NK-92 treated with Interleukin-12 subunit alpha and Interleukin-12 subunit beta, amount 100 ng/mL, for 24 hours (cell line): ENCODE measurements around the gene GALNS.

Experiments
- DNase-seq: peaks from one replicate; lab custom pipeline; 2025; lab: John Stamatoyannopoulos, UW

Gene GALNS

DNA sequence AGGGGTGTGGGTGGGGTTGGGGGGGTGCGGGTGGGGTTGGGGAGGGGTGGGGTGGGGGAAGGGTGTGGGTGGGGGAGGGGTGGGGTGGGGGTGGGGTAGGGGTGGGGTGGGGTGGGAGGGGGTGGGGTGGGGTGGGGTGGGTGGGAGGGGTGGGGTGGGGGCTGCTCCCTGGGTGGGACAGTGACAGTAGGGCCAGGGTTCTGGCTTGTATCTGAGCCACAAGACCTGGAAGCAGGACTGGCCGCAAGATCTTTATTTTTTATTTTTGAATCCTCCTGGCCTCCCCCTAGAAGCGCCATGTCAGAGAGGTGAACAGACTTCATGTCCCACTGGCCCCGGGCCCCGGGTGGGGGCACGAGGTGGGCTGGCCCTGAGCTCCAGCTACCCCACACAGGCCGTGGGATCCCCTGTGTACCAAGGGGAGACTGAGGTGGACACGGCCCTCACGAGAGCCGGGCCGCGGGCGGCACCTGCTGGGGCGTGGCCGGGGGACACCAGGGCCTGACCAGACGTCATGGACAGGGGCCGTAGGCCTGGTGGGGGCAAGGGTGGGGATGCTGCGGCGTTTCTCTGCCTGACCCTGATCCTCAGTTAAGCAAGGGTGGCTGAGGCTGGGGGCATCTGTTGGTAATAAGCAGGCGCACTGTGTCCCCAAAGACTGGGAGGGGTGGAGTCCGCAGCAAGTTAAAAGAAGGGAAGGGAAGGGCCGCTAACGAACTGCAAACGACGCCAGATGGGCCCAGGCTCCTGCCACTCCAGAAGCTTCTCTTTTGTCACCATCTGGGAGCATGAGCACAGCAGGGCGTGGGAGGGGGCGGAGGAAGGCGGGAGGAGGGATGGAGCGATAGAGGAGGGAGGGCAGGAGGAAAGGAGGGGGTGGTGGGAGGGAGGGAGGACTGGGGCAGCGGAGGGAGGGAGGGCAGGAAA is 32.0 kb upstream of the GALNS start:
- no peak for DNase-seq

DNA sequence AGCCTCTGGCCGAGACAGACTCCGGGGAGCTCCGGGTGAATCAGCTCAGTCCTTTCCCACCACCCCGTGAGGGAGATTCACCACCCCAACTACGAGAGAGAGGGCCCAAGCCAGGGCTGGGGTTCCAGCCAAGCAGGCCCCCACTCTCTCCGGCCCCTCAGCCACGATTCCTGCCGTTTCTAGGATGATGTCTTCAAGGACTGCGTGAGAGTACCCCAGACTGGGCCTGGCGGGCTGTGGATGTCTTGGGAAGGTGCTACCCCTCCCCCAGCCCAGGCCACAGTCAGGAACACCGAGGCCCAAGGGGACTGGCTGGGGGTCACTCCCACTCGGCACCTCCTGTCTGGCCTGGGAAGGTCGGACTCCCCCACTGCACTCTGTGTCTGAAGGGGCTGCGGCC is 31.3 kb upstream of the GALNS start:
- no peak for DNase-seq

- no peak for DNase-seq
These were observed 30.2 kb upstream of the GALNS start for GRCh38 chr16:88886845-88887521.

- no peak for DNase-seq
These were observed 29.7 kb upstream of the GALNS start for GRCh38 chr16:88886420-88886844.

- DNase-seq, result no peak
These were observed 29.0 kb upstream of the GALNS start for GRCh38 chr16:88885693-88886280.

DNA sequence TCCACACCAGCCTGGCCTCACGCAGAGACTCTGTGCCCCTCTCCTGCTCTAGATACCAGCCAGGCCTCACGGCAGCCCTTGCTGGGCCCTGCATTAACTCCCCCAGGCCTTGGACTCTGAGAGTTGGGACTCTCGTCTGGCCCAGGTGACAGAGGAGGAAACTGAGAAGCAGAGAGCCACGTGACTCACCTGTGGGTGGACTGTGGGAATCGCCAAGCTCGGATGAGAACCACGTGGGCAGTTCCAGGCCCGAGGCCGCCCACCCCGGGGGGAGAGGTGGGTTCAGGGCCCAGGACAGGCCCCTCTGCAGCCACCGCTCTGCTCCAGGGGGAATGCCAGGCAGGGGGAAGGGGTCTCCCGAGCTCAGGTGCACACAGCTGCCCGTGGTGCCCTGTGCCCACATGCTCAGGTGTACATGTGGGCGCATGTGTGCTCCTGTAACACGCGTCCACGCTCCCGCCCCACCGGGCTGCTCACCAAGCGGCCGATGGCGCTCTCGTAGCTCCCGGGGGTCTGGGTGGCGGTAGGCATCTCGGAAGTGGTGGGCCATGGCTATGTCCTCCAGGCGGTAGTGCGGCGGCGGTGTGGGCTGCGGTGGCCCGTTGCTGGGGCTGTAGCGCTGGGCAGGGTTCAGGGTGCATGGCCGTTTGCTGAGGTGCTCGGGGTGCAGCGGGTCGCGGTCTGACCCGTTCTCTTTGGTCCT is 28.0 kb upstream of the GALNS start:
- no peak for DNase-seq

DNA sequence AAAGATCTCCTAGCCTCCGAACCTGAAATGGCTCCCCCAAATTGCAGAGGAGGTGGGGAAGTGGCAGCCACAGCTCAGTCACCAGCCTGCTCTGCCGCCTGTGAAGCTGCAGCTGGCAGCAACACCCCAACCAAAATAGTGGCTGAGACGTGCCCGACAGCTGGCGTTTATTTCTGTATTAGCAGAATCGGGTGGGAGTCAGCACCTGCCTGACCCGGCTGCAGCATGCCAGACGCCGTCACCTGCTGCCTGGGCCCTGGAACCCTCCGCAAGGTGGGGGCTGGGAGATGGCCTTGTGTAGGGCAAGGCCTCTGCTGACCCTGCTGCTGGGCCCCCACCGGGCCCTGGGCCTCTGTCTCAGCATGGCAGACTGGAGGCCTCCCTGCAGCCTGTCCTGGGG is 27.2 kb upstream of the GALNS start:
- no peak for DNase-seq

- DNase-seq, result no peak
These were observed 26.6 kb upstream of the GALNS start for GRCh38 chr16:88883117-88883895.

DNA sequence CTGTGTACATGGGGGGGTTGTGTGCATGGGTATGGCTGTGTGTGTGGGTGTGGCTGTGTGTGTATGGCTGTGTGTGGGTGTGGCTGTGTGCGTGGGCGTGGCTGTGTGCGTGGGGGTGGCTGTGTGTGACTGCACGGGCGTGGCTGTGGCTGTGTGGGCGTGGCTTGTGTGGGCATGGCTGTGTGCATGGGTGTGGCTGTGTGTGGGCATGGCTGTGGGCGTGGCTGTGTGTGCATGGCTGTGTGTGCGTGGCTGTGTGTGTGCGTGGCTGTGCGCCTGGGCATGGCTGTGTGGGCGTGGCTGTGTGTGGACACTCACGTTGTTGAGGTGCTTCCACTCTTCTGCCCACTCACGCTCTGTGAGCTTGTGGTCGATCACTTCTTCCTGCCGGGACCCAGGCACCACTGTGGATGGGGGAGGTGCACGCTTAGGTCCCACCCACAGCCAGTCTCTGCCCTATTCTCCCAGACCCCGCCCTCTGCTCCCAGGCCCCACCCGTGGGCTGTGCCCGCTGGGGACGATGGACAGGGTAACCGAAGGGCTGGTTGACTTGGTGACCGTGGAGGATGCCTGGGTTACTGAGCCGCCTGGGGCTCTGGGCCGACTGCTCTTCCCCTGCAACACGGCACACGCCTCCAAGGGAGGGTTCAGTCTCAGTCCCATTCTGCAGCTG is 25.7 kb upstream of the GALNS start:
- DNase-seq, result no peak

GRCh38 chr16:88881675-88882357 is 25.1 kb upstream of the GALNS start:
- DNase-seq, result no peak

DNA sequence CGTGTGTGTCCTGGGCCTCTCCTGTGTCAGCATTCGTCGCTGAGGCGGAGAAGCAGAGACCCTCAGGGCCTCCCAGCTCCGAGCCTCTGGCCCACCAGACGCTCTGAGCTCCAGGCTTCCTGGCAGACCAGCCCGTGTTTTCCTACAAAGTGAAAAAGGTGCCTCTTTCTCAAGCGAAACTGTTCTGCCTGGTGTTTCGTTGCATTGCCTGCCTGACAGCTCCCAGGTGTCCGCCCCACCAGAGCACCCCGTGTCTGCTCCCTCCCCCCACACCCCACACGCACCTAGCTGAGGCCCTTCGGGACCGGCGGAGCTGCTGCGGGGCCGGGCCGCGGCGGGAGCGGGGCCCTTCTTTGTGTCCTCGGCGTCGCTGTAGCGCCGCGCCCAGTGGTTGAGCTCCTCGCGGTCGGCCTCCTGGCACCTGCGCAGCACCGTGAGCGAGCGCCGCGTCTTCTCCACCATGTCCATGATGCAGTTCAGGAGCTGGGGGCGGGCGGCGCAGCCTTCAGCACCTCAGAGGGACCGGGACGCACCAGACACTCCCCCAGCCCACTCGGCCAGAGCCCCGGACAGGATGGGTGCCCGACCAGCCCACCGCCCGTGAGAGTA is 24.4 kb upstream of the GALNS start:
- DNase-seq, result no peak

DNA sequence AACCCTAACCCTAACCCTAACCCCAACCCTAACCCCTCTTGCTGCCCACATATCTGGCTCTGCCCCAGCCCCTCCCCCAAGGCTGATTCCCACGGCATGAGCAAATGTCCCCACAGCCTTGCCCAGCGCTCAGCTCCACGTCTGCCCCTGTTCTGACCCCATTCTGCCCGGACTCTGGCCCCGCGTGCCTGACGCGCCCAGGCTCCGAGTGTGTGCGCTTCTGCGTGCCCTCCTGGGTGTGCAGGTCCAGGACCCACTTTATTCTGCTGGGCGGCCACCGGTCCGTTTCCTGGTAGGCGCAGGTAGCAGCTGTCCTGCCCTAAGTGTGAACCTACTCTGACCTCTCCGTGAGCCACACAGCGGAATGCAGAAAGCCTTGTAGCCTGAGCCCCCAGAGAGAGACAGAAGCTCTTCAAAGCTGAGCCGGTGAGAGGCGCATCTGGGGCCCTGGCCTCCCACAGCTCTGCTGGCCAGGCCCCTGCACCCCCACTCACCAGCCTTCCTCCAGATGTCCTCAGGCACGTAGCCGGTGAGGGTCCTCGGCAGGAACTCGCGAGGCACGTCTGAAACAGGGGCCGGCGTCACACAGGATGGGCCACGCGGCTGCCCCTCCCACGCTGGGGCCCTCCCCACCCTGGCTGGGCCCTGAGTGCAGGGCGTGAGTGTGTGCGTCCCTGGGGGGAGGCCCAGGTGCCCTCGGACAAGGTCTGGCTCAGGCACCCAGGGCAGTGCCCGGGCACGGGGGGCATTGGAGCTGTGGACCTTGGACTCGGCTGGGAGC is 23.7 kb upstream of the GALNS start:
- DNase-seq, result no peak

DNA sequence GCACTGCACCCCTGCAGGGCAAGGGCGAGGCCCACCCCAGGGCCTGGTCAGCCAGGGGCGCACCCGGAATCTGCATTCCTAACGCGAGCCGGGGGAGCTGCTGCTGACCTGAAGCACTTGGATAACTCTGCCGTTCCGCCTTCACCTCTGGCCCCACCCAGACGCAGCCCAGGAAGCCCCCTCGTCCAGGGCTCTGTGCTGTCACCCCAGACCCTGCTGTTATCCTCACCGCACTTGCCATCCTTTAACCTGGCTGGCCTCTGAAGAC is 23.0 kb upstream of the GALNS start:
- no peak for DNase-seq

- DNase-seq, result no peak
These were observed 22.4 kb upstream of the GALNS start for GRCh38 chr16:88878967-88879787.

DNA sequence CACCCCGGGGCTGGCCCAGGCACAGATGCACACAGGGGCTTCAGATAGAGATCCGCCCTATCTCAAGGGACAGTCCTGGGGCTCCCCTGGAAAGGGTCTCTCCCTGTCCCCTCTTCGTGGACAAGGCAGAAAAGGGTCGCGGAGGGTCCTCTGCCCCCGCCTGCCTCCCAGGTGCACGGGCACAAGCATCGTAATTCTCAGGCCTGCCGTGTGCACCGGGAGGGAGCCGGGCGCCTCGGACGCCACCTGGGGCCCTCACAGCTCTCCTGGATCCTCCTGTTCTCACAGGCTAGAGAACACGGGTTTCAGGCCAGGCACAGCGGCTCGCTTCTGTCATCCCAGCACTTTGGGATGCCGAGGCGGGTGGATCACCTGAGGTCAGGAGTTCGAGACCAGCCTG is 21.6 kb upstream of the GALNS start:
- DNase-seq, result no peak

DNA sequence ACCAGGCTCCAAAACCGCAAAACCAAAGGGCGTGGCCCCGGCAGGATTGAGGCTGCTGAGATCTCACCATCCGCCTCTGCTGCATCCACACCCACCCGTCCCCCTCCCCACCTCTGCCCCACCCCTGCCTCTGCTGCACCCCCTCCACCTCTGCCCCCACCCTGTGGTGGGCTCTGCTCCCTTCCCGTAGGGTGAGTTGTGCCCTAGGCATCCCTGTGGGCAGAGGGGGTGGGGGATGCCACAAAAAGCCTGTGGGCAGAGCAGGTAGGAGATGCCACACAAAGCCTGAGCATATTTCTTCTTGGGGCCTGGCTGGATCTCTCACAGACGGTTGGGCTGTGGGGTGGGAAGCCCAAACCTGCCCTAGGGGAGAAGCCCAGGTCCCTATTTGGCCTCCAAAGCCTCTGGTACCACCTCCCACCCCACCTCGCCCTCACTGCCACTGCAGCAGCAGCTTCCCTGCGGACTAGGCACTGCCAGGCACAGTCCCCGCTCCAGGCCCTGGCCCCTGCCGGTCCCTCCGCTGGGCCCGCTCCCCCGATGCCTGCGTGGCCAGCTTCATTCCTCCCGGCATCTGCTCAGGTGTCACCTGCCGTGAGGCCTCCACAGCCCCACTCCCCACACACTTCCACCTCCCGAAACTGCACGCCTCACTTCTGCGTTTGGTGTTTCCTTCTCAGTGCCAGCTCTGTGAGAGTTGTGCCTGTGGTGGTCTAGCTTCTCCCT is 21.0 kb upstream of the GALNS start:
- no peak for DNase-seq

DNA sequence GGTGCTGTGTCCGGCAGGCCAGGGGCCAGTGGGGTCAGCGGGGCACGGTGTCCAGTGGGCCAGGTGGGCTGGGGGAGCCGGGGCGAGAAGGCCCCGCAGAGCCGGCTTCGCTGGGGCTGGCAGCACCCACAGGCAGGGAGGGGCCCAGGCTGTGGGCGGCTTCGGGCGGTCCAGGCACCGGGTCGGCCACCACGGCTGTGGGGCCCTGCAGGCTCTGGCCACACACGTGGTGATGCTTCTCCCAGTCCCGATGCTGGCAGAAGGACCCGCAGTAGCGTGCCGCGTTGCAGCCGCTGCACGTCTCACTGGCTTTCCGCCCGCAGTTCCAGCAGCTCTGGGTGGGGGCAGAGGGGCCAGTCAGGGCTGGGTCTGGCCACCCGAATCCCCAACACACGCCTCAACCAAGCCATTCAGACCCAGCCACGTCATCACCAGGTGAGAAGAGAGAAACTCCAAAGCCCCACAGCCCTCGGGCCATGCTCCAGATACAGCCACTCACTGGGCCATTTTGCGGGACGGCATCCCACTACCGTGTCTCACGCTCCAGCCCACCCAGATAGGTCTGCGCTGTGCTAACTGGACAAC is 20.3 kb upstream of the GALNS start:
- DNase-seq, result no peak
